HUES6 (cell line): ENCODE measurements around the gene GFAP.

Experiments used
- H3K27ac ChIP-seq: 2 replicates; pipeline ENCODE4 v1.7.0; 2013; ENCODE audit warnings: low read depth, mild to moderate bottlenecking, low read length, inconsistent platforms
- H3K27me3 ChIP-seq: 2 replicates; pipeline ENCODE4 v1.6.1; 2013; ENCODE audit warnings: low read length; ENCODE audit not compliant: control insufficient read depth, insufficient read depth
- H3K36me3 ChIP-seq: 2 replicates; pipeline ENCODE4 v1.6.1; 2013; ENCODE audit warnings: low read length; ENCODE audit not compliant: control insufficient read depth, insufficient read depth
- H3K4me1 ChIP-seq: 2 replicates; pipeline ENCODE4 v1.6.1; 2013; ENCODE audit warnings: low read length; ENCODE audit not compliant: control insufficient read depth, insufficient read depth
- H3K4me3 ChIP-seq: 2 replicates; pipeline ENCODE4 v1.5.1; 2013; ENCODE audit warnings: low read depth, low read length
- H3K9ac ChIP-seq: one replicate; pipeline ENCODE4 v1.6.1; 2013; ENCODE audit warnings: mild to moderate bottlenecking, low read length
- H3K9me3 ChIP-seq: 2 replicates; pipeline ENCODE4 v1.6.1; 2013; ENCODE audit warnings: low read depth, low read length; ENCODE audit not compliant: control insufficient read depth, insufficient read depth

The GFAP gene

GRCh38 chr17:44920565-44920940 lies 5.3 kb upstream of the GFAP start:
- Histone ChIP-seq H3K27ac (no peak overlapping the region), H3K36me3 (no peaks in the 10 kb centered on the region), H3K4me1 (peaks cover 14% of the 10 kb centered on the region), H3K9ac (no peak overlapping the region), H3K9me3 (no peaks in the 10 kb centered on the region), H3K27me3 (no peaks in the 10 kb centered on the region), H3K4me3 (no peak overlapping the region)

GRCh38 chr17:44919885-44920564 lies 4.7 kb upstream of the GFAP start:
- Histone ChIP-seq H3K4me3 (no peak overlapping the region), H3K9me3 (no peaks in the 10 kb centered on the region), H3K4me1 (peaks cover 14% of the 10 kb centered on the region), H3K27me3 (peaks cover under 1% of the 10 kb centered on the region; the same call in 1 of the 2 replicates), H3K36me3 (no peaks in the 10 kb centered on the region), H3K9ac (no peak overlapping the region), H3K27ac (no peak overlapping the region)

- peaks cover 7% of the 10 kb centered on the region; the same call in 1 of the 2 replicates for H3K27me3 ChIP-seq
- H3K9ac ChIP-seq: no peak overlapping the region
- no peaks in the 10 kb centered on the region for H3K36me3 ChIP-seq
- no peak overlapping the region for H3K27ac ChIP-seq
- H3K4me3 ChIP-seq: no peak overlapping the region
- peaks cover 14% of the 10 kb centered on the region for H3K4me1 ChIP-seq
- H3K9me3 ChIP-seq: no peaks in the 10 kb centered on the region
Observed at GRCh38 chr17:44919411-44919810, 4.1 kb upstream of the GFAP start.

GRCh38 chr17:44918006-44918405 lies 2.7 kb upstream of the GFAP start:
- Histone ChIP-seq H3K4me3 (no peak overlapping the region), H3K9me3 (no peaks in the 10 kb centered on the region), H3K27me3 (peaks cover 20% of the 10 kb centered on the region), H3K36me3 (no peaks in the 10 kb centered on the region), H3K9ac (no peak overlapping the region), H3K4me1 (peaks cover 14% of the 10 kb centered on the region), H3K27ac (no peak overlapping the region)

- Histone ChIP-seq H3K4me1 (peaks cover 14% of the 10 kb centered on the region), H3K27me3 (peaks cover 25% of the 10 kb centered on the region), H3K9ac (no peak overlapping the region), H3K9me3 (no peaks in the 10 kb centered on the region), H3K27ac (no peak overlapping the region), H3K4me3 (no peak overlapping the region), H3K36me3 (no peaks in the 10 kb centered on the region)
Observed at GRCh38 chr17:44917456-44917855, 2.2 kb upstream of the GFAP start.

GRCh38 chr17:44916781-44917241 lies 1.5 kb upstream of the GFAP start:
- no peaks in the 10 kb centered on the region for H3K9me3 ChIP-seq
- H3K27me3 ChIP-seq: peaks cover 32% of the 10 kb centered on the region
- H3K9ac ChIP-seq: no peak overlapping the region
- no peaks in the 10 kb centered on the region for H3K36me3 ChIP-seq
- no peak overlapping the region for H3K27ac ChIP-seq
- H3K4me1 ChIP-seq: peaks cover 14% of the 10 kb centered on the region
- H3K4me3 ChIP-seq: no peak overlapping the region

GRCh38 chr17:44915862-44916780 lies 821 bp upstream of the GFAP start:
- H3K27ac ChIP-seq: no peak overlapping the region
- no peak overlapping the region for H3K4me3 ChIP-seq
- H3K4me1 ChIP-seq: peaks cover 14% of the 10 kb centered on the region
- H3K27me3 ChIP-seq: peaks cover 36% of the 10 kb centered on the region
- no peak overlapping the region for H3K9ac ChIP-seq
- H3K36me3 ChIP-seq: no peaks in the 10 kb centered on the region
- no peaks in the 10 kb centered on the region for H3K9me3 ChIP-seq

GRCh38 chr17:44914698-44915271 lies 515 bp downstream of the GFAP start:
- peaks cover 7% of the 10 kb centered on the region for H3K4me1 ChIP-seq
- no peak overlapping the region for H3K9ac ChIP-seq
- no peak overlapping the region for H3K4me3 ChIP-seq
- no peaks in the 10 kb centered on the region for H3K9me3 ChIP-seq
- H3K36me3 ChIP-seq: no peaks in the 10 kb centered on the region
- H3K27ac ChIP-seq: no peak overlapping the region
- peaks cover 36% of the 10 kb centered on the region for H3K27me3 ChIP-seq

GRCh38 chr17:44914148-44914547 lies 1.2 kb downstream of the GFAP start:
- no peaks in the 10 kb centered on the region for H3K36me3 ChIP-seq
- H3K27ac ChIP-seq: no peak overlapping the region
- H3K4me1 ChIP-seq: peaks cover 7% of the 10 kb centered on the region
- H3K9me3 ChIP-seq: no peaks in the 10 kb centered on the region
- no peak overlapping the region for H3K4me3 ChIP-seq
- H3K27me3 ChIP-seq: peaks cover 36% of the 10 kb centered on the region
- no peak overlapping the region for H3K9ac ChIP-seq

- peaks cover 7% of the 10 kb centered on the region for H3K4me1 ChIP-seq
- no peaks in the 10 kb centered on the region for H3K9me3 ChIP-seq
- no peaks in the 10 kb centered on the region for H3K36me3 ChIP-seq
- H3K27ac ChIP-seq: no peak overlapping the region
- peaks cover 36% of the 10 kb centered on the region for H3K27me3 ChIP-seq
- no peak overlapping the region for H3K4me3 ChIP-seq
- no peak overlapping the region for H3K9ac ChIP-seq
Observed at GRCh38 chr17:44913676-44914075, 1.6 kb downstream of the GFAP start.
